ENCODE measurements around the gene MAP3K10. TPM values are rescaled to one million over a fixed set of nuclear protein-coding genes. Genes with fewer than 3 reads are reported as not detected.

The MAP3K10 gene
- total RNA-seq, 1 experiment from 2014 or later: 11.8 TPM

- CTCF ChIA-PET: no interaction called here
- Mint-ChIP-seq H3K27me3 (ENCODE audit: insufficient read depth, unreplicated experiment) (peaks cover under 1% of the 10 kb centered on the region), H3K4me3 (ENCODE audit: unreplicated experiment) (no peak overlapping the region), H3K27ac (ENCODE audit: unreplicated experiment) (no peak overlapping the region), H3K9me3 (ENCODE audit: unreplicated experiment) (no peaks in the 10 kb centered on the region), H3K36me3 (ENCODE audit: insufficient read depth, unreplicated experiment) (peaks cover 15% of the 10 kb centered on the region), H3K4me1 (ENCODE audit: low read depth, unreplicated experiment) (peaks cover 6% of the 10 kb centered on the region)
- POLR2A ChIA-PET: no interaction called here
- H3K27me3 ChIP-seq (replicated peaks; ENCODE audit: control insufficient read depth, insufficient read depth, low read length): no peaks in the 10 kb centered on the region
- no peak for DNase-seq
- intact Hi-C loops (cut with micrococcal nuclease; ENCODE audit: unreplicated experiment): no loop called here
- peaks cover 4% of the 10 kb centered on the region; the same call in 1 of the 2 replicates for H3K36me3 ChIP-seq (ENCODE audit: control insufficient read depth, insufficient read depth, low read length)
- BruUV-seq (replicated peaks): no TSS peak
- peaks cover 2% of the 10 kb centered on the region; the same call in 1 of the 2 replicates for H3K4me1 ChIP-seq
- H3K4me3 ChIP-seq (ENCODE audit: low read depth, low read length): no peak overlapping the region
- no peak for TF ChIP-seq CTCF (IDR thresholded peaks at IDR 0.05; ENCODE audit: insufficient read depth in 1 of 2, low read depth in 1 of 2, low read length in 1 of 2, severe bottlenecking in 1 of 2, unreplicated experiment in 1 of 2)
- no peaks in the 10 kb centered on the region for H3K9me3 ChIP-seq
Measured at GRCh38 chr19:40231544-40232424, 40.6 kb downstream of the MAP3K10 start.

DNA sequence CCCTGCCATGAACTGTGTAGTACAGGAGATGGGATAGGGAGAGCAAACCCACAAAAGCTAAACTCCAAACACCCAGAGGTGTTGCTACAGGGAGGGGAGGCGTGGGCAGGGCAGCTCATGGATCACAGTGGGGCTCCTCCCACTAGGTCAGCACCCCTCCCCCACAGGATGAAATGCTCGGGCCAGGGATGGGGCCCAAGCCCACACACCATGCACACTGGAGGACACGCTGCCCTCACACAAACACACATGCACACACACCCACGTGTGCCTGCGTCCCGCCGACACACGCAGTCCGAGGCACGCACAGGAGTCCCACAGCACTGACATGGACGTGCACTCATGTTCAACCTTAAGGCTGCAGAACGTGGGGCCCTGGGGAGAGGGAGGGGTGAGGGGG, 41.3 kb downstream of the MAP3K10 start:
- H3K4me1 Mint-ChIP-seq (ENCODE audit: low read depth, unreplicated experiment): no peaks in the 10 kb centered on the region
- peaks cover 4% of the 10 kb centered on the region; the same call in 1 of the 2 replicates for H3K36me3 ChIP-seq (ENCODE audit: control insufficient read depth, insufficient read depth, low read length)

More for the DNA sequence above, 41.3 kb downstream of the MAP3K10 start:
- Mint-ChIP-seq H3K36me3 (ENCODE audit: insufficient read depth, unreplicated experiment) (peaks cover 10% of the 10 kb centered on the region), H3K9me3 (ENCODE audit: unreplicated experiment) (no peaks in the 10 kb centered on the region), H3K27me3 (ENCODE audit: insufficient read depth, unreplicated experiment) (no peaks in the 10 kb centered on the region), H3K27ac (ENCODE audit: unreplicated experiment) (no peak overlapping the region), H3K4me3 (ENCODE audit: unreplicated experiment) (no peak overlapping the region)
- Histone ChIP-seq H3K9me3 (no peaks in the 10 kb centered on the region), H3K27me3 (replicated peaks; ENCODE audit: control insufficient read depth, insufficient read depth, low read length) (no peaks in the 10 kb centered on the region), H3K4me3 (ENCODE audit: low read depth, low read length) (no peak overlapping the region), H3K4me1 (no peaks in the 10 kb centered on the region; the same call in 1 of the 2 replicates)
- intact Hi-C loops (cut with micrococcal nuclease; ENCODE audit: unreplicated experiment): no loop called here
- ChIA-PET POLR2A (no interaction called here), CTCF (interaction anchor here (0.6 kb wide), 1 partner anchor 156 kb away, joined by 4 read pairs; no protein-coding TSS in a partner anchor)
- no peak for DNase-seq
- TSS peak; percentile 17 for BruUV-seq (replicated peaks)
- no peak for TF ChIP-seq CTCF (IDR thresholded peaks at IDR 0.05; ENCODE audit: insufficient read depth in 1 of 2, low read depth in 1 of 2, low read length in 1 of 2, severe bottlenecking in 1 of 2, unreplicated experiment in 1 of 2)

Measured in Caco-2 (cell line).